Mesenchymal stem cell (in vitro differentiated cells and primary cell): ENCODE results near the gene VEGFD.

Experiments used
- DNase-seq: peaks from one replicate; pipeline ENCODE4 v3.0.0-alpha.2; 2013
- H2AFZ ChIP-seq: one replicate; pipeline ENCODE4 v1.6.1; 2013; ENCODE audit warnings: low read depth, mild to moderate bottlenecking, control low read depth, inconsistent platforms, low read length, moderate library complexity
- H2AK5ac ChIP-seq: 2 replicates; pipeline ENCODE4 v1.6.1; 2013; ENCODE audit warnings: low read length, moderate library complexity, mild to moderate bottlenecking, inconsistent platforms; ENCODE audit not compliant: severe bottlenecking
- H2BK120ac ChIP-seq: one replicate; pipeline ENCODE4 v1.6.1; 2013; ENCODE audit warnings: low read depth, mild to moderate bottlenecking, inconsistent platforms, low read length, moderate library complexity
- H2BK12ac ChIP-seq, 2 experiments: one replicate each; pipeline ENCODE4 v1.6.1; 2013; ENCODE audit warnings: inconsistent platforms in 2 of 2, low read length in 2 of 2, mild to moderate bottlenecking in 2 of 2, moderate library complexity in 2 of 2, control low read depth in 1 of 2
- H2BK15ac ChIP-seq: one replicate; pipeline ENCODE4 v1.6.1; 2013; ENCODE audit warnings: mild to moderate bottlenecking, low read depth, inconsistent platforms; ENCODE audit not compliant: poor library complexity, severe bottlenecking
- H2BK5ac ChIP-seq: 2 replicates; pipeline ENCODE4 v1.6.1; 2013; ENCODE audit warnings: low read depth, mild to moderate bottlenecking, low read length, control low read depth, inconsistent platforms; ENCODE audit not compliant: poor library complexity, severe bottlenecking
- H3K14ac ChIP-seq, 2 experiments: one replicate each; pipeline ENCODE4 v1.6.1; 2013; ENCODE audit warnings: inconsistent platforms in 2 of 2, low read length in 2 of 2, control low read depth in 1 of 2, mild to moderate bottlenecking in 1 of 2, moderate library complexity in 1 of 2
- H3K18ac ChIP-seq, 2 experiments: one replicate each; pipeline ENCODE4 v1.6.1; 2013; ENCODE audit warnings: inconsistent platforms in 2 of 2, low read length in 2 of 2, control low read depth in 1 of 2, low read depth in 1 of 2, mild to moderate bottlenecking in 1 of 2
- H3K23ac ChIP-seq, 2 experiments: one replicate each; pipeline ENCODE4 v1.6.1; 2013; ENCODE audit warnings: inconsistent platforms in 2 of 2, low read length in 2 of 2, mild to moderate bottlenecking in 2 of 2, moderate library complexity in 2 of 2, control low read depth in 1 of 2
- H3K27ac ChIP-seq: 2 replicates; pipeline ENCODE4 v1.5.1; 2013; ENCODE audit warnings: mild to moderate bottlenecking, moderate library complexity, low read length, control low read depth, inconsistent platforms; ENCODE audit not compliant: poor library complexity, severe bottlenecking
- H3K27me3 ChIP-seq, 2 experiments: 2 replicates each; pipeline versions ENCODE4 v1.6.1 to v1.7.0; 2013; ENCODE audit warnings: low read length in 2 of 2, mild to moderate bottlenecking in 2 of 2, moderate library complexity in 2 of 2, control low read depth in 1 of 2, inconsistent platforms in 1 of 2; ENCODE audit not compliant: control insufficient read depth in 1 of 2, insufficient read depth in 1 of 2
- H3K36me3 ChIP-seq, 2 experiments: 2 replicates each; pipeline versions ENCODE4 v1.6.1 to v1.7.0; 2013; ENCODE audit warnings: low read length in 2 of 2, control low read depth in 1 of 2, inconsistent platforms in 1 of 2, low read depth in 1 of 2, mild to moderate bottlenecking in 1 of 2; ENCODE audit not compliant: insufficient read depth in 2 of 2, control insufficient read depth in 1 of 2
- H3K4ac ChIP-seq, 2 experiments: one replicate each; pipeline ENCODE4 v1.6.1; 2013; ENCODE audit warnings: inconsistent platforms in 2 of 2, low read length in 2 of 2, mild to moderate bottlenecking in 2 of 2, moderate library complexity in 2 of 2, control low read depth in 1 of 2, low read depth in 1 of 2
- H3K4me1 ChIP-seq: 2 replicates; pipeline ENCODE4 v1.6.1; 2013; ENCODE audit warnings: low read depth, low read length, control low read depth; ENCODE audit not compliant: control insufficient read depth, insufficient read depth
- H3K4me2 ChIP-seq: 2 replicates; pipeline ENCODE4 v1.6.1; 2013; ENCODE audit warnings: low read length, mild to moderate bottlenecking, inconsistent platforms; ENCODE audit not compliant: poor library complexity, severe bottlenecking
- H3K4me3 ChIP-seq, 2 experiments: 2 replicates each; pipeline versions ENCODE4 v1.5.1 to v1.7.0; 2013; ENCODE audit warnings: low read length in 2 of 2, mild to moderate bottlenecking in 2 of 2, control low read depth in 1 of 2, low read depth in 1 of 2; ENCODE audit not compliant: insufficient read depth in 1 of 2
- H3K79me1 ChIP-seq: replicated peaks from 2 replicates; pipeline ENCODE4 v1.6.1; 2013; ENCODE audit warnings: mild to moderate bottlenecking, control low read depth, low read length, inconsistent platforms; ENCODE audit not compliant: poor library complexity, severe bottlenecking
- H3K9ac ChIP-seq: 2 replicates; pipeline ENCODE4 v1.7.0; 2013; ENCODE audit warnings: mild to moderate bottlenecking, low read length, moderate library complexity
- H3K9me3 ChIP-seq: 2 replicates; pipeline ENCODE4 v1.7.0; 2013; ENCODE audit warnings: mild to moderate bottlenecking, low read length; ENCODE audit not compliant: control insufficient read depth
- H4K8ac ChIP-seq: one replicate; pipeline ENCODE4 v1.6.1; 2013; ENCODE audit warnings: inconsistent platforms, mild to moderate bottlenecking, low read length, moderate library complexity
- H4K91ac ChIP-seq: one replicate; pipeline ENCODE4 v1.6.1; 2013; ENCODE audit warnings: mild to moderate bottlenecking, low read length, inconsistent platforms
- WGBS: methylation state at CpG from one replicate; pipeline ENCODE4 v1.1.7; 2013; ENCODE audit warnings: mixed read lengths; 5-methylcytosine and 5-hydroxymethylcytosine counted together

The VEGFD gene

DNA sequence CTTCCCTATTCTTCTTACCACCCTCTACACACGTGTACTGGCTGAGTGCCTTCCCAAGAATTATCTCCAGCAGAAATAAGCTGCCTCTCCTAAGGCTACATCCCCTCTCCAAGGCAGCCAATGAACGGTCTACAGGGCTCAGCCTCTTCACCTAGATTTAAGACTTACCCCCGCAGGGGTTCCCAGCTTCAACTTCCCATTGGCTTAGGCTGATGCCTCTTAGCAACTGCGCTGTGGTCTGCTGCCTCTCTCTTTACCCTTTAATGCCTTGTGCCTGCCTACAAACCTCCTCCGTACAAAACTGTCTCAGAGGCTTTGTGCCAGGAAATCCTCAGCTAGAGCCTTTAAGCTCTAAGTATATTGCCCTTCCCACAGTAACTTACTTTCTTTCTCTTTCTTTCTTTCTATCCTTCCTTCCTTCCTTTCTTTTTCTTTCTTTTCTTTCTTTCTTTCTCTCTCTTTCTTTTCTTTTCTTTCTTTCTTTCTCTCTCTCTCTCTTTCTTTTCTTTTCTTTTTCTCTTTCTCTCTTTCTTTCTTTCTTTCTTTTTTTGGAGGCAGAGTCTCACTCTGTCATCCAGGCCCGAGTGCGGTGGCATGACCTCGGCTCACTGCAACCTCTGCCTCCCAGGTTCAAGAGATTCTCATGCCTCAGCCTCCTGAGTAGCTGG, 33.8 kb downstream of the VEGFD start:
- DNase-seq: no peak
- Histone ChIP-seq H4K91ac (no peak overlapping the region), H3K18ac (no peak overlapping the region), H3K4me1 (no peaks in the 10 kb centered on the region), H2AFZ (no peak overlapping the region), H2AK5ac (no peak overlapping the region), H3K36me3 (no peaks in the 10 kb centered on the region), H2BK15ac (no peak overlapping the region), H3K79me1 (no peaks in the 10 kb centered on the region), H3K4me2 (no peak overlapping the region), H2BK12ac (no peak overlapping the region), H4K8ac (no peak overlapping the region), H3K4me3 (no peak overlapping the region), H3K4ac (no peak overlapping the region), H3K23ac (no peak overlapping the region), H3K27ac (no peak overlapping the region), H3K9ac (no peak overlapping the region), H3K14ac (no peak overlapping the region), H2BK120ac (no peak overlapping the region), H2BK5ac (no peak overlapping the region), H3K27me3 (peaks cover 0 to 13% of the 10 kb centered on the region in 2 experiments), H3K9me3 (no peaks in the 10 kb centered on the region)
- 56% methylated on average over 5 of the region's 8 CpGs for WGBS

DNA sequence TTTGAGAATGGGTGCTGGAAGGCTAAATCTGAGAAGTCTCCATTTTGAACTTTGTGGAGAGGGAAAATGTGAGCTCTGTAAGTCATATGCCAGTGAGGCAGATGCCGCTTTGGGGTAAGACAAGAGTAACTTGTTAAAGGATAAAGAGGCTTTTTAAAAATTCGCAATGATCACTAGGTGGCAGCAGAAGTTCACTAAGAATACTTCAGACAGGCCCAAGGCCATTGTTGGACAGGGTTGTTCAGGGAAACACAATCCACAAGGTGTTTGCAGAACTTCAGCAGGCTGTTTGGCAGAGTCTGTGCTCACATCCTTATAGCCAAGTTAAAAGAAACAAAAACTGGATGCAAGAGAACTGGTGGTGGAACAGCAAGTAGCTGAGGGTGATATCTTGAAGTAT, 35.2 kb downstream of the VEGFD start:
- Histone ChIP-seq H2AK5ac (no peak overlapping the region), H3K4ac (no peak overlapping the region), H2BK120ac (no peak overlapping the region), H3K79me1 (no peaks in the 10 kb centered on the region), H2AFZ (no peak overlapping the region), H3K4me1 (no peaks in the 10 kb centered on the region), H3K36me3 (no peaks in the 10 kb centered on the region), H2BK5ac (no peak overlapping the region), H3K23ac (no peak overlapping the region), H3K9ac (no peak overlapping the region), H3K4me2 (no peak overlapping the region), H3K14ac (no peak overlapping the region), H2BK15ac (no peak overlapping the region), H3K4me3 (no peak overlapping the region), H4K8ac (no peak overlapping the region), H3K27me3 (peaks cover 0 to 13% of the 10 kb centered on the region in 2 experiments), H3K27ac (no peak overlapping the region), H3K18ac (no peak overlapping the region), H4K91ac (no peak overlapping the region), H2BK12ac (no peak overlapping the region), H3K9me3 (no peaks in the 10 kb centered on the region)
- WGBS: 11% methylated on average over 2 of the region's 2 CpGs
- peak; percentile 62 for DNase-seq

DNA sequence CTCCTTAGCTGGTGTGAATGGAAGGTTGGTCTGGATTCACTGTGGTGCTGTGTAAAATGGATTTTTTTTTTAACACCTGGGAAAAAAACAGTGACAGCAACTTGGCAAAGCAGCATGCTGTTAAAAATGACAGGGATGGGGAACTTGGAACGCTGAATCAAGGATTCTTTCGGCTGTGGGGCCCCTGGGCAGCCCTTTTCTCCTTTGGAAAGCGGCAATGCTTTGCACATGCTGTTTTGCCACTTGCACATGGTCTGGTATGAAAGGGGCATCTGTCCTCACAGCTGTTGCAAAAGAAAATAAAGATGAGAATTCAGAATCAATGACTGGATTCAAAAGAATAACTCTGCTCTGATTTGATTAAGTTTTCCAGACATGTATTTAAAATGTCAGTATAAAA, 38.2 kb downstream of the VEGFD start:
- Histone ChIP-seq H3K27ac (no peak overlapping the region), H3K9ac (no peak overlapping the region), H3K79me1 (no peaks in the 10 kb centered on the region), H4K91ac (no peak overlapping the region), H4K8ac (no peak overlapping the region), H3K36me3 (no peaks in the 10 kb centered on the region), H2AFZ (no peak overlapping the region), H3K4ac (no peak overlapping the region), H3K9me3 (no peaks in the 10 kb centered on the region), H3K4me3 (no peak overlapping the region), H2AK5ac (no peak overlapping the region), H3K23ac (no peak overlapping the region), H2BK15ac (no peak overlapping the region), H2BK5ac (no peak overlapping the region), H3K14ac (no peak overlapping the region), H3K27me3 (peaks cover 0 to 16% of the 10 kb centered on the region in 2 experiments), H2BK12ac (no peak overlapping the region), H3K18ac (no peak overlapping the region), H2BK120ac (no peak overlapping the region), H3K4me2 (no peak overlapping the region), H3K4me1 (no peaks in the 10 kb centered on the region)
- no peak for DNase-seq
- 94% methylated on average over 2 of the region's 3 CpGs for WGBS

DNA sequence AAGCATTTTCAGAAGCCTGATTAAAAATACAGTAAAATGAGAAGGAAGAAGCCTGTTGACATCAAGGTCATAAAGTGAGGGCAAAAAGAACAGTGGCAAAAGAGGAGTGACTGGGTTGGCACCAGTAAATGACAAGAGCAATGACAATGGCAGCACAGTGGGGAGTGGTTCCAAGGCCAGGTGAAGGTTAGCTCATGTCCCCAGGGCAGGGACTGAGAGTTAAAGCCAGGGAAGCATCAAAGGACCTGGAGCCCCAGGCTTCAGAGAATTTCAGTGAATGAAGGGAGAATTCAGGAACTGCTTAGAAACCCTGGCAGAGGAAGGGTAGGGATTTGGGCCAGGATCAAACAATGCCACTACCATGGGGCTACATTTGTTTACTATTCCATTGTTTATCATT, 40.1 kb downstream of the VEGFD start:
- no peak overlapping the region for H2AFZ ChIP-seq
- no peak overlapping the region for H3K4me2 ChIP-seq
- DNase-seq: no peak
- no peak overlapping the region for H3K27ac ChIP-seq
- no peak overlapping the region for H3K4me3 ChIP-seq
- H3K27me3 ChIP-seq: peaks cover 0 to 23% of the 10 kb centered on the region in 2 experiments
- H3K18ac ChIP-seq: no peak overlapping the region
- no peaks in the 10 kb centered on the region for H3K4me1 ChIP-seq
- H2BK12ac ChIP-seq: no peak overlapping the region
- no peak overlapping the region for H2AK5ac ChIP-seq
- no peak overlapping the region for H2BK120ac ChIP-seq
- no peak overlapping the region for H3K14ac ChIP-seq
- no peaks in the 10 kb centered on the region for H3K36me3 ChIP-seq
- no peaks in the 10 kb centered on the region for H3K9me3 ChIP-seq
- no peak overlapping the region for H3K9ac ChIP-seq
- H2BK5ac ChIP-seq: no peak overlapping the region
- no peak overlapping the region for H2BK15ac ChIP-seq
- no peaks in the 10 kb centered on the region for H3K79me1 ChIP-seq
- no peak overlapping the region for H4K8ac ChIP-seq
- H3K4ac ChIP-seq: no peak overlapping the region
- no peak overlapping the region for H3K23ac ChIP-seq
- no peak overlapping the region for H4K91ac ChIP-seq
